PC-9 (cell line): ENCODE measurements around the gene AKAP13.

Experiments used
- EZH2 ChIP-seq: fragments of 200-600 bp; sonication (generic); IDR thresholded peaks from 2 replicates; pipeline ENCODE4 v1.8.0; 2017; ENCODE audit warnings: antibody characterized with exemption, low read depth
- TF ChIP-seq, protein P1 (sequence below): fragments of 200-600 bp; sonication (generic); conservative IDR thresholded peaks from 2 replicates; pipeline ENCODE4 v1.6.1; 2017; ENCODE audit warnings: mixed run types, antibody characterized with exemption, mild to moderate bottlenecking, moderate library complexity

DNA sequence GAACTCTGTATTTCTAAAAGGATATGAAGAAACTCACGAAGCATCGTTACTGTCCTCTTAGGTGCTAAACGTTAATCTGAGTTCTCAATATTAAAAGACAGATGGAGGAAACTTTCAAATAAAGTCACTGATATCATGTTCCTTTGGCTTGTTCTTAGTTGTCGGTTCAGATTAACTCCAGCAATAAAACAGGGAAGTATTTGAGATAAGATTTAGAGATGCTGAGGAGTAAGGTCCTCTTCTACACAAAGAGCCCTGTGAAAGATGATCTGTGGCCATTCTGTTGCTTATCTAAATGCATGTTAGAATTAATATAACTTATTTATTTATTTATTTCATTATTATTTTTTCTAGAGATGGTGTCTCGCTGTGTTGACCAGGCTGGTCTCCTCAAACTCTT lies 19.2 kb downstream of the AKAP13 start:
- TF ChIP-seq EZH2 = no peak
- TF ChIP-seq, protein P1, sequence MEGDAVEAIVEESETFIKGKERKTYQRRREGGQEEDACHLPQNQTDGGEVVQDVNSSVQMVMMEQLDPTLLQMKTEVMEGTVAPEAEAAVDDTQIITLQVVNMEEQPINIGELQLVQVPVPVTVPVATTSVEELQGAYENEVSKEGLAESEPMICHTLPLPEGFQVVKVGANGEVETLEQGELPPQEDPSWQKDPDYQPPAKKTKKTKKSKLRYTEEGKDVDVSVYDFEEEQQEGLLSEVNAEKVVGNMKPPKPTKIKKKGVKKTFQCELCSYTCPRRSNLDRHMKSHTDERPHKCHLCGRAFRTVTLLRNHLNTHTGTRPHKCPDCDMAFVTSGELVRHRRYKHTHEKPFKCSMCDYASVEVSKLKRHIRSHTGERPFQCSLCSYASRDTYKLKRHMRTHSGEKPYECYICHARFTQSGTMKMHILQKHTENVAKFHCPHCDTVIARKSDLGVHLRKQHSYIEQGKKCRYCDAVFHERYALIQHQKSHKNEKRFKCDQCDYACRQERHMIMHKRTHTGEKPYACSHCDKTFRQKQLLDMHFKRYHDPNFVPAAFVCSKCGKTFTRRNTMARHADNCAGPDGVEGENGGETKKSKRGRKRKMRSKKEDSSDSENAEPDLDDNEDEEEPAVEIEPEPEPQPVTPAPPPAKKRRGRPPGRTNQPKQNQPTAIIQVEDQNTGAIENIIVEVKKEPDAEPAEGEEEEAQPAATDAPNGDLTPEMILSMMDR = no peak
